SK-N-SH (cell line): ENCODE data around the gene GIGYF1.

Experiments used
- ELF1 ChIP-seq: IDR thresholded peaks from 2 replicates; pipeline ENCODE4 v1.4.0; 2012
- JUND ChIP-seq: IDR thresholded peaks from 2 replicates; pipeline ENCODE4 v1.4.0; 2012
- POLR2AphosphoS5 ChIP-seq: IDR thresholded peaks from 2 replicates; pipeline ENCODE4 v1.6.1; 2012; ENCODE audit warnings: low read depth, low read length
- RAD21 ChIP-seq: IDR thresholded peaks from 2 replicates; pipeline ENCODE4 v1.6.1; 2012; ENCODE audit warnings: mild to moderate bottlenecking, low read length
- SIN3A ChIP-seq: IDR thresholded peaks from 2 replicates; pipeline ENCODE4 v1.6.1; 2012; ENCODE audit warnings: low read depth, mild to moderate bottlenecking, low read length, moderate library complexity, borderline replicate concordance
- TF ChIP-seq, protein P1 (sequence below): fragments of 200-600 bp; sonication (generic); IDR thresholded peaks from 2 replicates; pipeline ENCODE4 v1.6.1; 2017; ENCODE audit warnings: antibody characterized with exemption, mild to moderate bottlenecking, moderate library complexity

DNA sequence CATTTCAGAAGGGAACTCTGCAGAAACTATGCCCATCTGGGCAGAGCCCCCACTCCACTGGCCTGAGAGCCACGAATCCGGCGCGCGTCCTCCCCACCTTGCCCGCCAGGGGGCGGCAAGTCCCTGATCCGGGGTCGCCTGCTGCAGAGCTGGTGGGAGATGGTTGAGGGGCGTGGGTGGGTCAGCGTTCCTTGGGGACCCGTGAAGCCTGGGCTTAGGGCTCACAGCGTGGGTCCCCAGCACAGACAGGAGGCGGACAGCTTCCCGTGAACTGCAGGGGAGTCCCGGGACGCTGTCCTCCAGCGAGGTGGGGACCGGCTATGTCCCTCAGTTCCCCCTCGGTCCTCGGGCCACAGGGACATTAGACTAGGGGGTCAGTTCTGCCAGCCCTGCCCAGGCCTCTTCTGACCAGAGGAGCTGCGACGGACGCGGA lies 11.3 kb upstream of the GIGYF1 start:
- TF ChIP-seq POLR2AphosphoS5: no peak
- no peak for TF ChIP-seq JUND
- TF ChIP-seq, protein P1, sequence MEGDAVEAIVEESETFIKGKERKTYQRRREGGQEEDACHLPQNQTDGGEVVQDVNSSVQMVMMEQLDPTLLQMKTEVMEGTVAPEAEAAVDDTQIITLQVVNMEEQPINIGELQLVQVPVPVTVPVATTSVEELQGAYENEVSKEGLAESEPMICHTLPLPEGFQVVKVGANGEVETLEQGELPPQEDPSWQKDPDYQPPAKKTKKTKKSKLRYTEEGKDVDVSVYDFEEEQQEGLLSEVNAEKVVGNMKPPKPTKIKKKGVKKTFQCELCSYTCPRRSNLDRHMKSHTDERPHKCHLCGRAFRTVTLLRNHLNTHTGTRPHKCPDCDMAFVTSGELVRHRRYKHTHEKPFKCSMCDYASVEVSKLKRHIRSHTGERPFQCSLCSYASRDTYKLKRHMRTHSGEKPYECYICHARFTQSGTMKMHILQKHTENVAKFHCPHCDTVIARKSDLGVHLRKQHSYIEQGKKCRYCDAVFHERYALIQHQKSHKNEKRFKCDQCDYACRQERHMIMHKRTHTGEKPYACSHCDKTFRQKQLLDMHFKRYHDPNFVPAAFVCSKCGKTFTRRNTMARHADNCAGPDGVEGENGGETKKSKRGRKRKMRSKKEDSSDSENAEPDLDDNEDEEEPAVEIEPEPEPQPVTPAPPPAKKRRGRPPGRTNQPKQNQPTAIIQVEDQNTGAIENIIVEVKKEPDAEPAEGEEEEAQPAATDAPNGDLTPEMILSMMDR: peak; percentile 95
- no peak for TF ChIP-seq ELF1
- peak; percentile 74; the same call in 1 of the 2 replicates for TF ChIP-seq SIN3A
- TF ChIP-seq RAD21: peak; percentile 80
